HL-60/S4 treated with retinoic acid at 250 ng/mL for 4 days and 3 days (cell line): ENCODE data around the gene PTGER4.
"Not testable (repeated sequence)": the region's sequence is repeated elsewhere in the genome, so short reads cannot be mapped to it uniquely, and the experiment has no call there.

Source experiments
- in situ Hi-C: fragments of 300-500 bp; cut with MboI; formaldehyde crosslinking; loops from 2 replicates; pipeline ENCODE4 v1.7.0; 2022; ENCODE audit warnings: low sequenced_read_pairs

Gene PTGER4

GRCh38 chr5:40679913-40680681 is at the start of gene PTGER4:
Gene PTGER4, plus strand, starts transcription at chr5:40679915. Its CDS starts 1,079 bp downstream, at chr5:40680994.
- in situ Hi-C loops = loop anchor here (10.0 kb wide), 1 partner anchor 735 kb away; no protein-coding TSS in a partner anchor

GRCh38 chr5:40630126-40630525 is 49.6 kb upstream of the PTGER4 start:
- in situ Hi-C loops = no loop called here

- in situ Hi-C loops = no loop called here
These were observed 48.5 kb upstream of the PTGER4 start for GRCh38 chr5:40631236-40631635.

- in situ Hi-C loops = no loop called here
These were observed 45.6 kb upstream of the PTGER4 start for GRCh38 chr5:40634154-40634553.

GRCh38 chr5:40634593-40634992 is 45.1 kb upstream of the PTGER4 start:
- in situ Hi-C loops = no loop called here

- in situ Hi-C loops = not testable (repeated sequence)
These were observed 40.2 kb upstream of the PTGER4 start for GRCh38 chr5:40639531-40639930.

- in situ Hi-C loops = no loop called here
These were observed 33.4 kb upstream of the PTGER4 start for GRCh38 chr5:40646266-40646665.

GRCh38 chr5:40648150-40648549 is 31.6 kb upstream of the PTGER4 start:
- in situ Hi-C loops = no loop called here

GRCh38 chr5:40649463-40650030 is 30.2 kb upstream of the PTGER4 start:
- in situ Hi-C loops = no loop called here

- in situ Hi-C loops = no loop called here
These were observed 28.5 kb upstream of the PTGER4 start for GRCh38 chr5:40651201-40651600.

- in situ Hi-C loops = no loop called here
These were observed 27.1 kb upstream of the PTGER4 start for GRCh38 chr5:40652441-40653220.

GRCh38 chr5:40653221-40654022 is 26.3 kb upstream of the PTGER4 start:
- in situ Hi-C loops = no loop called here

- in situ Hi-C loops = no loop called here
These were observed 25.2 kb upstream of the PTGER4 start for GRCh38 chr5:40654377-40654991.

- in situ Hi-C loops = no loop called here
These were observed 24.6 kb upstream of the PTGER4 start for GRCh38 chr5:40655138-40655537.

GRCh38 chr5:40656091-40656490 is 23.6 kb upstream of the PTGER4 start:
- in situ Hi-C loops = not testable (repeated sequence)

GRCh38 chr5:40656766-40657165 is 22.9 kb upstream of the PTGER4 start:
- in situ Hi-C loops = no loop called here

- in situ Hi-C loops = no loop called here
These were observed 19.0 kb upstream of the PTGER4 start for GRCh38 chr5:40660751-40661150.

- in situ Hi-C loops = no loop called here
These were observed 13.9 kb upstream of the PTGER4 start for GRCh38 chr5:40665635-40666298.

GRCh38 chr5:40666657-40667056 is 13.1 kb upstream of the PTGER4 start:
- in situ Hi-C loops = no loop called here

GRCh38 chr5:40667161-40667663 is 12.5 kb upstream of the PTGER4 start:
- in situ Hi-C loops = no loop called here
